Measurements from ENCODE around the gene ZNF408.

Gene ZNF408

GRCh38 chr11:46743693-46744339 is 43.0 kb downstream of the ZNF408 start:
- no peak for DNase-seq (ENCODE audit: insufficient read length, low spot score)

DNA sequence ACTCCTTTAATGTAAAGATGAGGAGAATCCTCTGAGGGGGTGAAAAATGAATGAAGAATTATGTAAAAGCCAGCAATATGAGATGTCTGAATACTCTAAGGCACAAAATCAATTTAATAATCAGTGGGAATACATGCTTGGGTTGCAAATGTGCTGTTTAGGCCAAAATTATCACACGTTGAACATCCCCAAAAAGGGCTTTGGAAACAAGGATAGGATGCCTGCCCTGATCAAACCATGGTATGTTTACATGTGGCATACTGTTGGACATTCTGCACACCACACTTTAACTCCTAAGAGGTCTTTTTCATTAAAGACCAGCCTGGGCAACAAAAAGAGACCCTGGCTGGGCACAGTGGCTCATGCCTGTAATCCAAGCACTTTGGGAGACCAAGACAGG is 44.5 kb downstream of the ZNF408 start:
- FAIRE-seq: no peak

More at GRCh38 chr11:46743693-46744339, 43.0 kb downstream of the ZNF408 start:
- TF ChIP-seq POLR2AphosphoS5 (IDR thresholded peaks at IDR 0.05; ENCODE audit: low read depth, low read length): no peak
- TF ChIP-seq SPI1 (IDR thresholded peaks at IDR 0.05; ENCODE audit: low read depth, low read length): no peak
- TF ChIP-seq PAX5 (IDR thresholded peaks at IDR 0.05; ENCODE audit: insufficient read depth, low read length, severe bottlenecking): no peak
- TF ChIP-seq TAF1 (IDR thresholded peaks at IDR 0.05; ENCODE audit: low read depth, low read length): no peak
- TF ChIP-seq POLR2A (IDR thresholded peaks at IDR 0.05; ENCODE audit: low read depth, low read length): no peak
- TF ChIP-seq POU2F2 (IDR thresholded peaks at IDR 0.05; ENCODE audit: low read depth, low read length): no peak
- no peak for FAIRE-seq

GRCh38 chr11:46745995-46746394 is 45.2 kb downstream of the ZNF408 start:
- no peak for FAIRE-seq

More for the DNA sequence above, 44.5 kb downstream of the ZNF408 start:
- no peak for DNase-seq (ENCODE audit: insufficient read length, low spot score)
- TF ChIP-seq POLR2AphosphoS5 (IDR thresholded peaks at IDR 0.05; ENCODE audit: low read depth, low read length): no peak
- TF ChIP-seq PAX5 (IDR thresholded peaks at IDR 0.05; ENCODE audit: insufficient read depth, low read length, severe bottlenecking): no peak
- no peak for TF ChIP-seq SPI1 (IDR thresholded peaks at IDR 0.05; ENCODE audit: low read depth, low read length)
- TF ChIP-seq TAF1 (IDR thresholded peaks at IDR 0.05; ENCODE audit: low read depth, low read length): no peak
- no peak for TF ChIP-seq POU2F2 (IDR thresholded peaks at IDR 0.05; ENCODE audit: low read depth, low read length)
- TF ChIP-seq POLR2A (IDR thresholded peaks at IDR 0.05; ENCODE audit: low read depth, low read length): no peak

GRCh38 chr11:46747150-46747549 is 46.3 kb downstream of the ZNF408 start:
- FAIRE-seq (no peak), DNase-seq (ENCODE audit: insufficient read length, low spot score) (no peak)
- no peak for TF ChIP-seq PAX5 (IDR thresholded peaks at IDR 0.05; ENCODE audit: insufficient read depth, low read length, severe bottlenecking)
- no peak for TF ChIP-seq POLR2AphosphoS5 (IDR thresholded peaks at IDR 0.05; ENCODE audit: low read depth, low read length)
- TF ChIP-seq POU2F2 (IDR thresholded peaks at IDR 0.05; ENCODE audit: low read depth, low read length): no peak
- TF ChIP-seq SPI1 (IDR thresholded peaks at IDR 0.05; ENCODE audit: low read depth, low read length): no peak
- TF ChIP-seq TAF1 (IDR thresholded peaks at IDR 0.05; ENCODE audit: low read depth, low read length): no peak
- no peak for TF ChIP-seq POLR2A (IDR thresholded peaks at IDR 0.05; ENCODE audit: low read depth, low read length)

More at GRCh38 chr11:46745995-46746394, 45.2 kb downstream of the ZNF408 start:
- TF ChIP-seq TAF1 (IDR thresholded peaks at IDR 0.05; ENCODE audit: low read depth, low read length) (no peak), SPI1 (IDR thresholded peaks at IDR 0.05; ENCODE audit: low read depth, low read length) (no peak), POLR2A (IDR thresholded peaks at IDR 0.05; ENCODE audit: low read depth, low read length) (no peak), POLR2AphosphoS5 (IDR thresholded peaks at IDR 0.05; ENCODE audit: low read depth, low read length) (no peak), PAX5 (IDR thresholded peaks at IDR 0.05; ENCODE audit: insufficient read depth, low read length, severe bottlenecking) (no peak), POU2F2 (IDR thresholded peaks at IDR 0.05; ENCODE audit: low read depth, low read length) (no peak)
- DNase-seq (ENCODE audit: insufficient read length, low spot score): no peak

All from GM12891 (cell line).